ENCODE data around the gene NODAL. TPM values are rescaled to one million over a fixed set of nuclear protein-coding genes. Genes with fewer than 3 reads are reported as not detected.
A peak's percentile ranks its signal among the peaks of the same experiment; 100 is the strongest.

NODAL gene
- total RNA-seq, 1 donor from 2014 or later, result not detected

GRCh38 chr10:70444744-70445143 is 3.3 kb upstream of the NODAL start:
- H3K27ac Mint-ChIP-seq, result no peak overlapping the region
- DNase-seq (ENCODE audit: low spot score, unreplicated experiment), result no peak
- H3K4me1 Mint-ChIP-seq (ENCODE audit: low read depth), result peaks cover 13% of the 10 kb centered on the region
- TF ChIP-seq CTCF (IDR thresholded peaks at IDR 0.05; ENCODE audit: unreplicated experiment), result no peak
- no peak overlapping the region for H3K4me3 Mint-ChIP-seq (ENCODE audit: low read depth)
- no peaks in the 10 kb centered on the region for H3K9me3 Mint-ChIP-seq (ENCODE audit: low read depth)
- peaks cover 62% of the 10 kb centered on the region for H3K27me3 Mint-ChIP-seq
- H3K36me3 Mint-ChIP-seq (ENCODE audit: insufficient read depth), result no peaks in the 10 kb centered on the region

- no peak overlapping the region for H3K4me3 Mint-ChIP-seq (ENCODE audit: low read depth)
- no peak overlapping the region for H3K27ac Mint-ChIP-seq
- no peak for DNase-seq (ENCODE audit: low spot score, unreplicated experiment)
Measured at GRCh38 chr10:70442332-70442988, 979 bp upstream of the NODAL start.

GRCh38 chr10:70441895-70442309 is 421 bp upstream of the NODAL start:
- Mint-ChIP-seq H3K4me3 (ENCODE audit: low read depth) (no peak overlapping the region), H3K4me1 (ENCODE audit: low read depth) (peaks cover 13% of the 10 kb centered on the region)

More at GRCh38 chr10:70442332-70442988, 979 bp upstream of the NODAL start:
- peaks cover 76% of the 10 kb centered on the region for H3K27me3 Mint-ChIP-seq
- H3K9me3 Mint-ChIP-seq (ENCODE audit: low read depth), result no peaks in the 10 kb centered on the region
- H3K36me3 Mint-ChIP-seq (ENCODE audit: insufficient read depth), result no peaks in the 10 kb centered on the region
- no peak for TF ChIP-seq CTCF (IDR thresholded peaks at IDR 0.05; ENCODE audit: unreplicated experiment)
- H3K4me1 Mint-ChIP-seq (ENCODE audit: low read depth), result peaks cover 13% of the 10 kb centered on the region

GRCh38 chr10:70440296-70441160 is 953 bp downstream of the NODAL start:
- H3K27me3 Mint-ChIP-seq, result peaks cover 72% of the 10 kb centered on the region
- no peaks in the 10 kb centered on the region for H3K9me3 Mint-ChIP-seq (ENCODE audit: low read depth)
- no peak for DNase-seq (ENCODE audit: low spot score, unreplicated experiment)
- H3K4me1 Mint-ChIP-seq (ENCODE audit: low read depth), result peaks cover 9% of the 10 kb centered on the region
- H3K36me3 Mint-ChIP-seq (ENCODE audit: insufficient read depth), result peaks cover 2% of the 10 kb centered on the region
- H3K4me3 Mint-ChIP-seq (ENCODE audit: low read depth), result peak overlapping the region; percentile 45
- H3K27ac Mint-ChIP-seq, result no peak overlapping the region
- TF ChIP-seq CTCF (IDR thresholded peaks at IDR 0.05; ENCODE audit: unreplicated experiment), result no peak

More at GRCh38 chr10:70441895-70442309, 421 bp upstream of the NODAL start:
- Mint-ChIP-seq H3K27me3 (peaks cover 80% of the 10 kb centered on the region), H3K36me3 (ENCODE audit: insufficient read depth) (no peaks in the 10 kb centered on the region), H3K9me3 (ENCODE audit: low read depth) (no peaks in the 10 kb centered on the region), H3K27ac (no peak overlapping the region)
- DNase-seq (ENCODE audit: low spot score, unreplicated experiment), result no peak
- TF ChIP-seq CTCF (IDR thresholded peaks at IDR 0.05; ENCODE audit: unreplicated experiment), result no peak

GRCh38 chr10:70437721-70438120 is 3.8 kb downstream of the NODAL start:
- DNase-seq (ENCODE audit: low spot score, unreplicated experiment), result no peak
- H3K4me3 Mint-ChIP-seq (ENCODE audit: low read depth), result no peak overlapping the region
- TF ChIP-seq CTCF (IDR thresholded peaks at IDR 0.05; ENCODE audit: unreplicated experiment), result no peak
- peaks cover 10% of the 10 kb centered on the region for H3K4me1 Mint-ChIP-seq (ENCODE audit: low read depth)
- no peaks in the 10 kb centered on the region for H3K9me3 Mint-ChIP-seq (ENCODE audit: low read depth)
- no peak overlapping the region for H3K27ac Mint-ChIP-seq
- H3K36me3 Mint-ChIP-seq (ENCODE audit: insufficient read depth), result peaks cover 2% of the 10 kb centered on the region
- H3K27me3 Mint-ChIP-seq, result peaks cover 56% of the 10 kb centered on the region
